ENCODE results near the gene EID3.

DNA sequence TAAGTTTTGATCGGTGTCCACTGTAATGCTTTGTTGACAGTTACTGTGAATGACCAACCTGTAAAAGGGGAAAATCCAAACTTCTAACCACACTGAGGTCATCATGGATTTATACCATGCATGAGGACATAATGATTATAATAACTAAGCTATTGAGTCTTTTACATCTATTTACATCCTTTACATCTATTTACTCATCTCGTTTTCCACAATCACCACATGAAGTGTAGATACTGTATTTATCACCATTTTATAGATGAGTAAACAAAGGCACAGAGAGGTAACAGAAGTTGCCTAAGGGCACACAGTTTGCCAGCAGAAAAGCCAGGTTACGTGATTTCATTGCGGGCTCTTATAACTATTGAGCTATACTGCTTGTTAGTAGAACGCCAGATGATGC lies 27.9 kb upstream of the EID3 start:
- TF ChIP-seq POLR2A (IDR thresholded peaks at IDR 0.05; ENCODE audit: low read length) (no peak), GATA1 (IDR thresholded peaks at IDR 0.05; ENCODE audit: low read depth, low read length) (no peak)

All from erythroblast (primary cell).